Left lung (tissue), 10 donors: ENCODE results near the gene ZNF543. TPM values are rescaled to one million over a fixed set of nuclear protein-coding genes. Genes with fewer than 3 reads are reported as not detected.

Experiments
- ATAC-seq: fragments of 200-7000 bp; cut with Tn5 transposase; one replicate; pipeline ENCODE4 v1.9.1; 2020; ENCODE audit warnings: moderate library complexity
- DNase-seq, 4 donors: peaks; one replicate each; pipeline ENCODE4 v3.0.0-alpha.2; 2013 to 2020
- H3K27ac ChIP-seq, 2 donors: fragments of 200-600 bp; sonication (generic) in 1 of 2; one replicate each; pipeline versions ENCODE4 v1.5.0 to v1.8.0; 2020 to 2021
- H3K27me3 ChIP-seq, 2 donors: fragments of 200-600 bp; sonication (generic) in 1 of 2; one replicate each; pipeline versions ENCODE4 v1.5.0 to v1.8.0; 2020 to 2021
- H3K36me3 ChIP-seq, 2 donors: fragments of 200-600 bp; sonication (generic) in 1 of 2; one replicate each; pipeline versions ENCODE4 v1.5.0 to v1.8.0; 2020 to 2021
- H3K4me1 ChIP-seq, 2 donors: fragments of 200-600 bp; one replicate each; pipeline ENCODE4 v1.8.0; 2021
- H3K4me3 ChIP-seq, 2 donors: fragments of 200-600 bp; sonication (generic) in 1 of 2; one replicate each; pipeline versions ENCODE4 v1.5.0 to v1.8.0; 2020 to 2021; ENCODE audit warnings: mild to moderate bottlenecking in 1 of 2
- H3K9me3 ChIP-seq, 2 donors: fragments of 200-600 bp; sonication (generic) in 1 of 2; one replicate each; pipeline versions ENCODE4 v1.5.0 to v1.8.0; 2020 to 2021
- intact Hi-C, 2 donors: fragments of 100-400 bp; cut with DNase I; formaldehyde crosslinking; loops; one replicate each; pipeline versions ENCODE4 v1.11.2 to v1.14.2; 2022
- polyA plus RNA-seq, 6 donors: library from polyadenylated mRNA; unstranded; fragments of 120-200 nt; gene quantifications; one replicate each; pipeline ENCODE4 v1.2.1, GENCODE V29; 2013; ENCODE audit not compliant: insufficient read length in 6 of 6
- total RNA-seq, 2 donors: library from RNA; stranded (reverse); fragmentation: NEBNext Ultra II Directional; extraction: Animal tissue kit (Norgen Biotek cat#: 25700); gene quantifications; one replicate each; pipeline ENCODE4 v1.2.1, GENCODE V29; 2021
- TF ChIP-seq, protein P1 (sequence below), 2 donors: fragments of 200-600 bp; sonication (generic) in 1 of 2; IDR thresholded peaks; one replicate each; pipeline versions ENCODE4 v1.5.0 to v1.8.0; 2021; ENCODE audit warnings: antibody characterized with exemption in 2 of 2
- donor health status: DM: no; HTN: yes; CAD: no.
- donor health status: DM: no; HTN: no; CAD: no.

The ZNF543 gene
- total and polyA plus RNA-seq, 8 donors, result 6.6 to 11.6 (median 10.0) TPM

GRCh38 chr19:57302727-57303401 lies 17.4 kb upstream of the ZNF543 start:
- peaks cover 0 to 1% of the 10 kb centered on the region in 2 donors for H3K9me3 ChIP-seq
- peaks cover 0 to 3% of the 10 kb centered on the region in 2 donors for H3K4me1 ChIP-seq
- H3K4me3 ChIP-seq, result no peak overlapping the region
- intact Hi-C loops, result no loop called here
- DNase-seq, result no peak
- peaks cover 0 to 58% of the 10 kb centered on the region in 2 donors for H3K36me3 ChIP-seq
- ATAC-seq, result no peak
- no peaks in the 10 kb centered on the region for H3K27me3 ChIP-seq
- TF ChIP-seq, protein P1, sequence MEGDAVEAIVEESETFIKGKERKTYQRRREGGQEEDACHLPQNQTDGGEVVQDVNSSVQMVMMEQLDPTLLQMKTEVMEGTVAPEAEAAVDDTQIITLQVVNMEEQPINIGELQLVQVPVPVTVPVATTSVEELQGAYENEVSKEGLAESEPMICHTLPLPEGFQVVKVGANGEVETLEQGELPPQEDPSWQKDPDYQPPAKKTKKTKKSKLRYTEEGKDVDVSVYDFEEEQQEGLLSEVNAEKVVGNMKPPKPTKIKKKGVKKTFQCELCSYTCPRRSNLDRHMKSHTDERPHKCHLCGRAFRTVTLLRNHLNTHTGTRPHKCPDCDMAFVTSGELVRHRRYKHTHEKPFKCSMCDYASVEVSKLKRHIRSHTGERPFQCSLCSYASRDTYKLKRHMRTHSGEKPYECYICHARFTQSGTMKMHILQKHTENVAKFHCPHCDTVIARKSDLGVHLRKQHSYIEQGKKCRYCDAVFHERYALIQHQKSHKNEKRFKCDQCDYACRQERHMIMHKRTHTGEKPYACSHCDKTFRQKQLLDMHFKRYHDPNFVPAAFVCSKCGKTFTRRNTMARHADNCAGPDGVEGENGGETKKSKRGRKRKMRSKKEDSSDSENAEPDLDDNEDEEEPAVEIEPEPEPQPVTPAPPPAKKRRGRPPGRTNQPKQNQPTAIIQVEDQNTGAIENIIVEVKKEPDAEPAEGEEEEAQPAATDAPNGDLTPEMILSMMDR (IDR thresholded peaks at IDR 0.05), result no peak
- no peak overlapping the region for H3K27ac ChIP-seq

DNA sequence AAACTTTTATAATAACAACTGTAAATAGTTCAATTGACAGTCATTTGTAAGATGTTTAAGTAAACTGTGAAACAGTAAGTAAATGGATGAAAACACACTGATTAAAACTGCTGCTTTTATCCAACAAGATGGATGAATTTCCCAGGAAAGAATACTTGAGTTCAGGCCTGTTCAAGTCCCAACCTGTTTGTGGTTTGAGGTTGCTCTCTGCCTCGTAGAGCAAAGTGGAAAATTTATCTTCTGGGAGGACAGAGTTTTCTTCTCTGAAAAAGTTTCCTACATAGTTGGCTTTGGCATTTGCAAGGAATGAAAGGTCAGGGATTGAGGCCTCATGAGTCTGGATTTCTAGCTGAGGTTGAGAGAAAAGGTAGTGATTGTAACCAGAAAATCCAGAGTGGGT lies 15.2 kb upstream of the ZNF543 start:
- no peak overlapping the region for H3K27ac ChIP-seq
- DNase-seq (no peak), ATAC-seq (no peak)
- H3K27me3 ChIP-seq, result no peaks in the 10 kb centered on the region
- no peaks in the 10 kb centered on the region for H3K9me3 ChIP-seq
- H3K36me3 ChIP-seq, result peaks cover 0 to 42% of the 10 kb centered on the region in 2 donors
- TF ChIP-seq, protein P1 (IDR thresholded peaks at IDR 0.05), result no peak
- intact Hi-C loops, result no loop called here
- peaks cover 0 to 3% of the 10 kb centered on the region in 2 donors for H3K4me1 ChIP-seq
- no peak overlapping the region for H3K4me3 ChIP-seq

- TF ChIP-seq, protein P1 (IDR thresholded peaks at IDR 0.05), result no peak
- Histone ChIP-seq H3K9me3 (no peaks in the 10 kb centered on the region), H3K4me3 (no peak overlapping the region), H3K4me1 (no peaks in the 10 kb centered on the region), H3K27ac (no peak overlapping the region), H3K27me3 (no peaks in the 10 kb centered on the region), H3K36me3 (peaks cover 0 to 19% of the 10 kb centered on the region in 2 donors)
- intact Hi-C loops, result no loop called here
- ATAC-seq (no peak), DNase-seq (no peak)
These were observed 11.8 kb upstream of the ZNF543 start for GRCh38 chr19:57308514-57308913.

- DNase-seq, result no peak
- Histone ChIP-seq H3K36me3 (peaks cover 0 to under 1% of the 10 kb centered on the region in 2 donors), H3K27ac (no peak overlapping the region), H3K4me1 (no peaks in the 10 kb centered on the region), H3K27me3 (peaks cover 0 to 18% of the 10 kb centered on the region in 2 donors), H3K9me3 (no peaks in the 10 kb centered on the region), H3K4me3 (no peak overlapping the region)
- intact Hi-C loops, result no loop called here
- TF ChIP-seq, protein P1 (IDR thresholded peaks at IDR 0.05), result no peak
- no peak for ATAC-seq
These were observed 9.5 kb upstream of the ZNF543 start for GRCh38 chr19:57310792-57311191.

DNA sequence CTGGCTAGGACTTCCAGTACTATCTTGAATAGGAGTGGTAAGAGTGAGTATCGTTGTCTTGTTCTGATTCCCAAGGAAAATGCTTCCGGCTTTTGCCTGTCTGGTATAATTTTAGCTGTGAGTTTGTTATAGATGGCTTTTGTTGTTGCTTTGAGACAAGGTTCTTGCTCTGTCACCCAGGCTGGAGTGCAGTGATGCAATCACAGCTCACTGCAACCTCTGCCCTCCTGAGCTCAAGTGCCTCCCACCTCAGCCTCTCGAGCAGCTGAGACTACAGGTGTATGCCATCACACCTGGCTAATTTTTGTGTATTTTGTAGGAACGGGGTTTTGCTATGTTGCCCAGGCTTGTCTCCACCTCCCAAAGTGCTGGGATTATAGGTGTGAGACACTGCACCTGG lies 6.1 kb upstream of the ZNF543 start:
- H3K27me3 ChIP-seq, result peaks cover 9 to 49% of the 10 kb centered on the region in 2 donors
- intact Hi-C loops, result no loop called here
- ATAC-seq, result no peak

More for the DNA sequence above, 6.1 kb upstream of the ZNF543 start:
- Histone ChIP-seq H3K4me3 (no peak overlapping the region), H3K27ac (no peak overlapping the region), H3K4me1 (no peaks in the 10 kb centered on the region), H3K9me3 (no peaks in the 10 kb centered on the region), H3K36me3 (no peaks in the 10 kb centered on the region)
- TF ChIP-seq, protein P1 (IDR thresholded peaks at IDR 0.05), result no peak
- no peak for DNase-seq
